PC-9 (cell line): ENCODE measurements around the gene IZUMO1.

Source experiments
- EZH2 ChIP-seq: fragments of 200-600 bp; sonication (generic); IDR thresholded peaks from 2 replicates; pipeline ENCODE4 v1.8.0; 2017; ENCODE audit warnings: antibody characterized with exemption, low read depth
- TF ChIP-seq, protein P1 (sequence below): fragments of 200-600 bp; sonication (generic); conservative IDR thresholded peaks from 2 replicates; pipeline ENCODE4 v1.6.1; 2017; ENCODE audit warnings: mixed run types, antibody characterized with exemption, mild to moderate bottlenecking, moderate library complexity

DNA sequence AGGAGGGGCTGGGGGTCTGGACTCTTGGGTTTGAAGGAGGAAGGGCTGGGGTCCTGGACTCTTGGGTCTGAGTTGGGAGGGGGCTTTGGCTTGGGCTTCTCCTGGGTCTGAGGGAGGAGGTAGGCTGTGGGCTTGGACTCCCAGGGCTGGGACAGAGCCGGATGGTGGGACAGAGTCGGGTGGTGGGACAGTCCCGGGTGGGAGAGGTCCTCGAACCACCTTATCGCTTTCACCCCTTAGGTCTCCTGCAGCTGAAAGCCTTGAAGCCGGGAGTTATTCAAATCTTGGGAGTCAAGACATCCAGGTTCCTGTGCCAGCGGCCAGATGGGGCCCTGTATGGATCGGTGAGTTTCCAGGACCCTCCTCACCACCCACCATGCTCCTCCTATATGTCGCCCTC is 10.0 kb upstream of the IZUMO1 start:
- TF ChIP-seq, protein P1, sequence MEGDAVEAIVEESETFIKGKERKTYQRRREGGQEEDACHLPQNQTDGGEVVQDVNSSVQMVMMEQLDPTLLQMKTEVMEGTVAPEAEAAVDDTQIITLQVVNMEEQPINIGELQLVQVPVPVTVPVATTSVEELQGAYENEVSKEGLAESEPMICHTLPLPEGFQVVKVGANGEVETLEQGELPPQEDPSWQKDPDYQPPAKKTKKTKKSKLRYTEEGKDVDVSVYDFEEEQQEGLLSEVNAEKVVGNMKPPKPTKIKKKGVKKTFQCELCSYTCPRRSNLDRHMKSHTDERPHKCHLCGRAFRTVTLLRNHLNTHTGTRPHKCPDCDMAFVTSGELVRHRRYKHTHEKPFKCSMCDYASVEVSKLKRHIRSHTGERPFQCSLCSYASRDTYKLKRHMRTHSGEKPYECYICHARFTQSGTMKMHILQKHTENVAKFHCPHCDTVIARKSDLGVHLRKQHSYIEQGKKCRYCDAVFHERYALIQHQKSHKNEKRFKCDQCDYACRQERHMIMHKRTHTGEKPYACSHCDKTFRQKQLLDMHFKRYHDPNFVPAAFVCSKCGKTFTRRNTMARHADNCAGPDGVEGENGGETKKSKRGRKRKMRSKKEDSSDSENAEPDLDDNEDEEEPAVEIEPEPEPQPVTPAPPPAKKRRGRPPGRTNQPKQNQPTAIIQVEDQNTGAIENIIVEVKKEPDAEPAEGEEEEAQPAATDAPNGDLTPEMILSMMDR, result no peak
- no peak for TF ChIP-seq EZH2
